CD4-positive, alpha-beta T cell treated with Interleukin-17A for 4 hours (primary cell): ENCODE results near the gene ODF2.
A peak's percentile ranks its signal among the peaks of the same experiment; 100 is the strongest.
"Not testable (repeated sequence)": the region's sequence is repeated elsewhere in the genome, so short reads cannot be mapped to it uniquely, and the experiment has no call there.

Experiments used
- DNase-seq: peaks from one replicate; pipeline ENCODE4 v3.0.0-alpha.2; 2020; ENCODE audit warnings: mixed read lengths

The ODF2 gene

DNA sequence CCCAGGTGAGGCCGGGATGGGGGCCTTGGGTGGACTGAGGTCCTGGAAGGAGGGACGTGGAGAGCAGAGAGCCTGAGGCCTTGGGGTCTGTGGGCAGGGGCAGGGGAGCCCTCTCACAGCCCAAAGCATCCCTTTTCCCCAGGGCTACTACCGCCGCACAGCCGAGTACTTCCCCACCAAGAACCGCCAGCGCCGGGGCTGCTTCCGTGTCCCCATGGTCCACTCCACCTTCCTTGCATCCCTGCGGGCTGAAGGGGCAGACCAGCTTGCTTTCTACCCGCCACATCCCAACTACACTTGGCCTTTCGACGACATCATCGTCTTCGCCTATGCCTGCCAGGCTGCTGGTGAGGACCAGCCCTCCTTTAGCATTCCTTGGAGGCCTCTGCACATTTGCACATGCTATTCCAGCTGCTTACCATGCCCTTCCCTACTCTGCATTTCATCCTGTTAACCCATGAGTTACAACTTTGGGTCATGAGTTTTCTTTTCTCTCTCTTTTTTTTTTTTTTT, 31.5 kb upstream of the ODF2 start:
- DNase-seq: no peak

DNA sequence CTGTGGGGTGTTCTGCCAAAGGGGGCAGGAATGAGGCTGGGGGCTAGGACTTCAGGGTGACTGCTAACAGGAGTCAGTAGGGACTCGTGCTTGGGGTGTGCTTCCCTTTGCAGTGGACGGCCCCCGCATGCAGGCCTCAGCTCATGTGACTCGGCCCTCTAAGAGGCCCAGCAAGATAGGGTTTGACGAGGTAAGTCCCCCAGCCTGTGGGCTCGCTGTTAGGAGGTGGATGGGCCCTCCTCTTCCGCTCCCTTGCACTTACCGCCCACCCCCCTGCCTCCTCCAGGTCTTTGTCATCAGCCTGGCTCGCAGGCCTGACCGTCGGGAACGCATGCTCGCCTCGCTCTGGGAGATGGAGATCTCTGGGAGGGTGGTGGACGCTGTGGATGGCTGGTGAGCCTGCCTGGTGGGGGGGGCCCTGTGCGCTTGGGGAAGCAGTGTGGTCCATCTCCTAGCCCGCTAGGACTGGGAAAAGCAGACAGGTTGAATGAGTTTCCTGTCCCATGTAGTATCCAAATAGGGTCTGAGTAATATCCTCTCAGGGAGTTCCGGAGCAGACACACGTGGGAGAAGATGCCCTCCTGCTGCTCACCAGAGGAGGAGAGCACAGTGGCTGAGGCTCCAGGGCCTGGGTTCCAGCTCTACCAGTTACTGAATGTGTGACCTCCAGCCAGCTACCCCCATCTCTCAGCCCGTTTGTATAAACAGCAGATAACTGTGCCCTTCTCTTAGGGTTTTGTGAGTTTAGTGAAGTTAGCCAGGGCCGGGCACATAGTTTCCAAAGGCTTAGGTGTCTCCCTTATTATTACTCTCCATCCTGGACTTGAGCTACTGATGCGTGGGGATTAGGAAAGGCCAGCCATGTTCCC, 26.9 kb upstream of the ODF2 start:
- DNase-seq: no peak

DNA sequence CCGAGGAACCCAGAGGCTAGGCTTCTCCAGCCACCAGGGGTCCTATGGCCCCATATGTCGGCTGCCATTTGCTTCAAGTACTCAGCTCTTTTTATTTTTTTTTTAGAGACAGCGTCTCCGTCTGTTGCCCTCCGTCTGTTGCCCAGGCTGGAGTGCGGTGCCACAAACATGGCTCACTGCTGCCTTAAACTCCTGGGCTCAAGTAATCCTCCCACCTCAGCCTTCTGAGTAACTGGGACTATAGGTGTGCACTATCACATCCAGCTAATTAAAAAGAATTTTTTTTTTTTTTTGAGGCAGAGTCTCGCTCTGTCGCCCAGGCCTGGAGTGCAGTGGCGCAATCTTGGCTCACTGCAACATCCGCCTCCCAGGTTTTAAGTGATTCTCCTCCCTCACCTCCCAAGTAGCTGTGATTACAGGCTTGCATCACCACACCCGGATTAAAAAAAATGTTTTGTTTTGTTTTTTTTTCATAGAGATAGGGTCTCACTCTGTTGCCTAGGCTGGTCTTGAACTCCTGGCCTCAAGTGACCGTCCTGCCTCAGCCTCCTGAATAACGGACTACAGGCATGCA, 26.2 kb upstream of the ODF2 start:
- no peak for DNase-seq

DNA sequence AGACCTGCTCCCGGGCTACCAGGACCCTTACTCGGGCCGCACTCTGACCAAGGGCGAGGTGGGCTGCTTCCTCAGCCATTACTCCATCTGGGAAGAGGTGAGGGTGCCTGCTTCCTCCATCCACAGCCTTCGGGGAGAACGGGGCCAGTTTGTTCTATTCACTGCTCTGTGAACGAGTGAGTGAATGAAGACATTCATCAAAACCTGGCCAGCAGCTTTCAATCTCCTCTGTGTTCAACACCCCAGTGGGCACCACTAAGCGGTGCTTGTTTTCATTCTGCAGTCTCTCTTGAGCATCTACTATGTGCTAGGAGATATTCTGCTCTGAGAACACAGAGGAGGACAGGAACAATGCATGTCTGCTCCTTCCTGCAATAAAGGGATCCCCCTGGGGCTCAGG, 24.6 kb upstream of the ODF2 start:
- DNase-seq: no peak

DNA sequence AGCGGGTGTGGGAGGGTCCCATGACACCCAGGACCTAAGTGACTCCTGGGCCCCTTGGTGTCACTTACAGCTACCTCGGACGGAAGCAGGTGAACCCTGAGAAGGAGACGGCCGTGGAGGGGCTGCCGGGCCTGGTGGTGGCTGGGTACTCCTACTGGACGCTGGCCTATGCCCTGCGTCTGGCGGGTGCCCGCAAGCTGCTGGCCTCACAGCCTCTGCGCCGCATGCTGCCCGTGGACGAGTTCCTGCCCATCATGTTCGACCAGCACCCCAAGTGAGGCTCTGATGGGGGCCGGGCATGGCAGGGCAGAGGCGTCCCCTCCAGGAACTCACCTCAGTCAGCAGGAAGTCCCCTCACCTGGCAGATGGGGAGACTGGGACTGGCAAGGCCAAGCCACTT, 21.5 kb upstream of the ODF2 start:
- no peak for DNase-seq

DNA sequence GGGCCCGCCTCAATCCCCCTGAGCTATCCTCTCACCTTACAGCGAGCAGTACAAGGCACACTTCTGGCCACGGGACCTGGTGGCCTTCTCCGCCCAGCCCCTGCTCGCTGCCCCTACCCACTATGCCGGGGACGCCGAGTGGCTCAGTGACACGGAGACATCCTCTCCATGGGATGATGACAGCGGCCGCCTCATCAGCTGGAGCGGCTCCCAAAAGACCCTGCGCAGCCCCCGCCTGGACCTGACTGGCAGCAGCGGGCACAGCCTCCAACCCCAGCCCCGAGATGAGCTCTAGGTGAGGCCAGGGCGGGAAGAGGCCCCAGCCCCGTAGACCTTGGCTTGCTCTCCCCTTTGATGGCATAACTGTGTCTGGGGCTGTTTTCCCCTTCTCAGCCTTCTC, 20.2 kb upstream of the ODF2 start:
- DNase-seq: no peak

DNA sequence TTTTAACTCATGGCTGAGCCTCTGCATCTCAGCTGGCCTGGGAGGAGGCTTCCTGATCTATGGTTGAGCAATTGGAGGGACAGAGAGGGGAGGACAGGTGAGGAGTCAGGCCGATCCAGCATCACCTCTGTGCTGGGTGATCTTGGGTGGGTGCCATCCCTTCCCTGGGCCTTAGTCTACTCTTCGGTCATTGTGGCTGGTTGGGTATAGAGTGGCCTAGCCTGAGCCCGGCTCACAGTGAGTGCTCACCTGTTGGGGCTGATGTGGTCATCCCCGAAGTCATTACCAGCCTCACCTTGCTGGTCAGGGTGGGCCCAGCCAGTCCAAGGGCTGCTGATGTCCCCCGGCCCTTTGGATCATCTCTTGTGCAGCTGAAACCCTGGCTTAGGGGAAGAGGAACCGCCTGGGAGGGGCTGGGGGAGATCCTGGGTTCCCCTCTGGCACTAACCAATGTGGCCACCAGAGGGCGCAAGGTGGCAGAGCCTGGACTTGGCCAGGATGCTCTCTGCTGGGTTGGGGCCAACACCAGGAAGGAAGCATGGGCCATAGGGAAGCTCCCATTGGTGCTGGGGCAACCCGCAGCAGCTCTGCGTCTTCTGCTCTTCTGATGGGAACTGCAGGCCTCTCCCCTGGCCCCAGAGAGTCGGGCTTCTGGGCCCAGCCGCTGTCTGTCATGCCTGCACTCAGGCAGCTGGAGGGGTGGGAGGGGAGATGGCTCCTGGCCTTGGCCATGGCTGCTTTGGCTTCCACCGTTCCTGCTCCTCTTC, 17.3 kb upstream of the ODF2 start:
- peak; percentile 87 for DNase-seq

DNA sequence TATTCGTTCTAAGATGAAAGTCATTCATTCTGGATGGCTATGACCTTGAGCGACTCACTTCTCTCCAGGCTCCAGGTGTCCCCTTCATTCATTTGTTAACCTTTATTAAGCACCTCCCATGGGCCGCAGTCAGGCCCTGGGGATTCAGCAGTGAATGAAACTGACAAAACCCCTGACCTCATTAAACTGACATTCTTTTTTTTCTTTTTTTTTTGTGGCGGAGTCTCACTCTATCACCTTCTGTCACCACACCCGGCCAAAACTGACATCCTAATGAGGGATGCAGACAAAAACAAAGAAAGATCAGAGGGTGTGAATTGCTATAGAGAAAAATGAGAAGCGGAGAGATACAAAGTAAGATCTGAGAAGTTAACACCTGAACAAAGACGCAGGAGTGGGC, 16.5 kb upstream of the ODF2 start:
- DNase-seq: no peak

DNA sequence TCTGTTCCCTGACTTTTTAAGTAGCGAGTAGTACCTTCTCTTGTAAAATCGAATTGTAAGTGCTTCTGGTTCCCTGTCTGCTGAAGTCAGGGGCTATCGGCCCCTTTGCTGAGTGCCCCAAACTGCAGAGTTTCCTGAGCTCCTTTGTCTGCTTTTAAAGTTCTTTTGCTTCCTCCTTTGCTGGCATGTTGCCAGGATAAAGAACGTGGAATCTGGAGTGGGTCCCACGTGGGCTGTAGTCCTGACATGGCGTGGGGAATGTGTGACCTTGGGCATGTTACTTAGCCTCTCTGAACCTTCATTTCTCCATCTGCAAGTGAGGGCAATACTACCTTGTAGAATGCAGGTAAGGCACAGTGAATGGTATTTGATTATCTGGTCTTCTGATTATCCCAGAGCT, 13.7 kb upstream of the ODF2 start:
- no peak for DNase-seq

DNA sequence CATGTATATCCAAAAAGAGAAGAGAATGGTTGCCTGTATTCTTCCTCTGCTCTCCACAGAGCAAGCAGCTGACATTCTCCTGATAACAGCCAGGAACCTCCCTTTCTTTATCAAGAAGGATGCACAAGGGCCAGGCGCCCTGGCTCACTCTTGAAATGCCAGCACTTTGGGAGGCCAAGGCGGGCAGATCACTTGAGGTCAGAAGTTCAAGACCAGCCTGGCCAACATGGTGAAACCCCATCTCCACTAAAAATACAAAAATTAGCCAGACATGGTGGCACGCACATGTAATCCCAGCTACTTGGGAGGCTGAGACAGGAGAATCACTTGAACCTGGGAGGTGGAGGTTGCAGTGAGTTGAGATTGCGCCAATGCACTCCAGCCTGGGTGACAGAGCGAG, 9.3 kb upstream of the ODF2 start:
- DNase-seq: not testable (repeated sequence)

DNA sequence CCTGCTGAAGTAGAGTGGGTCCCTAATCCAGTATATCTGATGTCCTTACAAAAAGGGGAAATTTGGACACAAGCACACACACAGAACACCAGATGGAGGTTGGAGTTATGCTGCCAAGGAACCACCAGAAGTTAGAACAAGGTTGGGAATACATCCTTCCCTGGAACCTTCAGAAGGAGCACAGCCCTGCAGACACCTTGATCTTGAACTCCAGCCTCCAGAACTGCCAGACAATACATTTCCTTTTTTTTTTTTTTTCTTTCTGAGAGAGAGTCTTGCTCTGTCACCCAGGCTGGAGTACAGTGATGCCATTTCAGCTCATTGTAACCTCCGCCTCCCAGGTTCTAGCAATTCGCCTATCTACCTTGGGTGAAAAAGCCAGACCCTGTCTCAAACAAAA, 7.1 kb upstream of the ODF2 start:
- DNase-seq: no peak

DNA sequence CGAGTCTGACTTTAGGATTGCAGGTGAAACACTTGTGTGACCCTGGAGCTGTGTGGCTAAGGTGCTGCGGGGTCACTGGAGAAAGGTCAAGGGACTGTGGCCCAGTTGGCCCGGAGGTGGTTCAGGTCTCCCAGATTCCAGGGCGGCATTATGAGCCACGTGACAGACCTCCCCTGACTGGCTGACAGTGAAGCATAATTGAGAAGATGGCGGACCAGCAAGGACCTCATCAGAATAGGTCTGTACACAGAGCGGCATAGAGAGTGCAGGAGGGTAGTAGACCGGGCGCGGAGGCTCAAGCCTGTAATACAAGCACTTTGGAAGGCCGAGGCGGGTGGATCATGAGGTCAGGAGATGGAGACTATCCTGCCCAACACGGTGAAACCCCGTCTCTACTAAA, 815 bp upstream of the ODF2 start:
- DNase-seq: no peak

DNA sequence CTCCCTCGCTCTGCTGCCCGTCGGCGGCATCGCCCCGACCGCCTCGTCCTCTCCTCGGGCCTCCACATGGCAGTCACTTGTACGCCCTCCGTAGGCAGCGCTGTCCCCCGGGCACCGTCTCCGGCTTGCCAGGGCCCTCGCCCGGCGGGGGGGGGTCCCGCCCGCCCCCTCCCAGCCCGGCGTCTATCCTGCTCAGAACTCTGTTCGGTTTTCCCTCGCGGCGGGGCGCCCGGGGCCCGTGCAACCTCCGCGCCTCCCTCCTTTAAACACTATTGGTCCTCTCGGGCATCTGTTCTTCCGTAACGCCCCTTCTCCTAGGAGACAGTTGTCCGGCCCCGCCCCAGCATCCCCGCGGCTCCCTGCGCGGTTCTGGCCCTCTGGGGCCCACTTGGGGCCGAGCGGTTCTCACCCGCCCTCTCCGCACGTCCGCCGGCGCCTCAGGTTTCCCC, 831 bp downstream of the ODF2 start:
- peak; percentile 76 for DNase-seq

DNA sequence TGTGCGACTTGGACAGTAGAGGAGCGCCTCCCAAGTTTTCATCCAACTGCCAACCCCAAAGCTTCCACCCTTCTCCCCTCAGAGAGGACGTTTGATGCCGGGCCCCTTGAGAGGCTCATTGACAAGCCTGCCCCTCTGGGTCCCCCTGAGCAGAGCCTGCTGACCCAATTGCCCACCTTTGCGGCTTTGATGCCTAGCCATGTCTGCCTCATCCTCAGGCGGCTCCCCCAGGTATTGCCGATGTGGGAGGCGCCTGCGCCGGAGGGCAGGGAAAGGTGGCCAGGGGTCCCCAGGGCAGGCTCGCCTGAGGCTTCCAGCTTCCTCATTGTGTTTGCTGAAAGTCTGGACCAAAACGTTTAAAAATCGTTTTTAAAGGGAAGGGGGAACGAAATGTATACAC, 1.4 kb downstream of the ODF2 start:
- no peak for DNase-seq

DNA sequence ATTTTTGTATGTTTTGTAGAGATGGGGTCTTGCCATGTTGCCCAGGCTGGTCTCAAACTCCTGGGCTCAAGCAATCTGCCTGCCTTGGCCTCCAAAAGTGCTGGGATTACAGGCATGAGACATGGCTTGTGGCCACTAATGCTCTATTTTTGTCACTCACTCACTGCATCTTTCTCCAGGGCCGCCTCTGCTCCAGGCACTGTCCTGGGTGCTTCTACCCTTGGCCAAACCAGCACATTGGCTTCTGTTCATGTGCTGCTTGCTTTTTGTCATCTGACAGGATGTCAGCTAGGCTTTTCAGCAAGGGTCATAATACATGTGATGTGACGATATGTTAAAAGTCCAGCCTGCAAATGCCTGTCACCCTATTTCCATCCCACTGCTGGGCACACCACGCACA, 3.2 kb downstream of the ODF2 start:
- DNase-seq: no peak

DNA sequence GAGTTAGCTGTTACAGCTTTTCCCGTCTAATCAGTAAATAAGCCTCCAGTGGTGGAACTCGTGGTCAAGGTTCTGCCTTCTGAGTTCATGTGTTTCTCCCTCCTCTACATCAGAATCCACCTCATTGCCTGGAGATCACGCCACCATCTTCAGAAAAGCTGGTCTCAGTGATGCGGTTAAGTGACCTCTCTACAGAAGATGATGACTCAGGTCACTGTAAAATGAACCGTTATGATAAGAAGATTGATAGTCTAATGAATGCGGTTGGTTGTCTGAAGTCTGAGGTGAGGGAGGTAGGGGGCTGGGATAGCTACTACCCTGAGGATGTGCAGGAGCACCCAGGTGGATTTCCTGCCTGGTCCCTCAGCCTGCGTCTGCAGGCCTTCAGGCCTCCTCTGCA, 13.3 kb downstream of the ODF2 start:
- DNase-seq: no peak

DNA sequence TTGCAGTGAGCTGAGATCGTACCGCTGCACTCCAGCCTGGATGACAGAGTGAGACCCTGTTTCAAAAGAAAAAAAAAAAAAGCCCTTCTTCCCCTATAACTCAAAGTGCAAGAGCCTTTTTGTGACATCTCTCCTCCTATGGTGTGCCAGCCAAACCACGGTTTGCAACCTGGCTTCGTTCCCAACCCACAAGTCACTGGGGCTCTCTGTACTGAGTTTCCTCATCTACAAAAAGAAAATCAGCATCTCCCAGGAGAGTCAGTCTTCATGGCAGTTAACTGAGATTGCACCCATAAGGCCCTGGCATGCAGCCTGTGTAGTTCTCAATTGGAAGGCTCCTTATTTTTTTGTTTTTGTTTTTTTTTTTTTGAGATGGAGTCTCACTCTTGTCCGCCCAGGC, 14.8 kb downstream of the ODF2 start:
- peak; percentile 14 for DNase-seq

DNA sequence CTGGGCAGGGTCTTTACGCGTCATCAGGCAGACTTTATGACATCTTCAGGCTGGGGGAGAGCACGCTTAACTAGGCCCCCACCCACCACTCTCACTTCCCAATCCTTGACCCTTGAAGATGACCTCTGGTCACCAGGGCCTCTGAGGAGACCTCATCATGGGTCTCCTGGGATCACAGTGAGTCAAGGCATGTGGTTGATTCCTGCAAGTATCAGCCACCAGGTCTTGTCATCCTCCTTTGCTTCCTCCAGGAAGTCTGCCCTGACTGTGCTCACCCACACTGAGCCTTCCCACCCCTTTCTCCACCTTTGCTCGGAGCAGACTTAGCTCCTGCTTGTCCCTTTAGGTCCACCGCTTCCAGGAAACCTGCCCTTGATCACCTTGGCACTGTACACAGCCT, 17.3 kb downstream of the ODF2 start:
- DNase-seq: no peak

DNA sequence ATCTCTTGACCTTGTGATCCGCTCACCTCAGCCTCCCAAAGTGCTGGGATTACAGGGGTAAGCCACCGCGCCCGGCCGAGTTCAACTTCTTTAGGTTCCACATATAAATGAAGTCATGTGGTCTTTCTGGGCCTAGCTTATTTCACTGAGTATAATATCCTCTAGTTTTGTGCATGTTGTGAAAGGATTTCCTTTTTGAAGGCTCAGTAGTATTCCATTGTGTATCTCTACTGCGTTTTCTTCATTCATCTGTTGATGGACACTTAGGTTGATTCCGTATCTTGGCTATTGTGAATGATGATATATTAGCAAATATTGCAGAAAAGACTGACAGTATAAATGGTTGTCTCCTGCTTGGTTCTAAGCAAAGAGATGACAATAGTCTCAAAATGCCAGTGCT, 20.1 kb downstream of the ODF2 start:
- DNase-seq: no peak

DNA sequence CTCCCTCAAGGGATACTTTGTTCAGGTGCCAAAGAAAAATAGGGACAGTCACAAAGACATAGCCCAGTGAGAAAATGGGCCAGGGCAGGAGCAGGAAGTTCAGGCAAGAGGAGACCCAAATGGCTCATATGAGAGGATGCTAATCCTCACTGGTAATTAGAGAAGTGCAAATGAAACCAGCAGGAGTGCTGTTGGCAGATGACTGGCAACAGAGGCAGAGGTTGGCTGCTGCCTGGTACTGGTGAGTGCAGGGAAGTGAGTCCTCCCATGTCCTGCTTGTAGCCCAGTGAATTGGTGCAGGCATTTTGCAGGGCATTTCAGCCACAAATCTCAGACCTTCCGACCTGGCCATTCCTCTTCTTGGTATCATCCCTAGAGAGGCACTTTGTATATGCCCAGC, 23.5 kb downstream of the ODF2 start:
- no peak for DNase-seq

DNA sequence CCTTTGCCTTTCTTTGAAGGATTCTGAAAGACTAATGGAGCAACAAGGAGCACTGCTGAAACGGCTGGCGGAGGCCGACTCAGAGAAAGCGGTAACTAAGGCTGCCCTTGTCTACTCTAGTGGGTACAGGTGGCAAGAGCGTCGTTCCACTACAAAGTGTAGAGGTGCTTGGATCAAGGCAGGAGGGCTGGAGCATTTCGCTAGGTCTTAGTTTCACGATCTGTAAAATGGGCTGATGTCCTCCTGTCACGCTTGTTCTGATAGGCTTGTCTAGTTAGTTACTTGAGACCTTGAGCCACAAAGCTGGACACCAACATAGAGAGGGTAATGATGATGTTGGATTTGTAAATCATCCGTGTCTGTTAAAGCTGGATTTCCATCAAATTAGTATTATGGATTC, 25.8 kb downstream of the ODF2 start:
- no peak for DNase-seq

DNA sequence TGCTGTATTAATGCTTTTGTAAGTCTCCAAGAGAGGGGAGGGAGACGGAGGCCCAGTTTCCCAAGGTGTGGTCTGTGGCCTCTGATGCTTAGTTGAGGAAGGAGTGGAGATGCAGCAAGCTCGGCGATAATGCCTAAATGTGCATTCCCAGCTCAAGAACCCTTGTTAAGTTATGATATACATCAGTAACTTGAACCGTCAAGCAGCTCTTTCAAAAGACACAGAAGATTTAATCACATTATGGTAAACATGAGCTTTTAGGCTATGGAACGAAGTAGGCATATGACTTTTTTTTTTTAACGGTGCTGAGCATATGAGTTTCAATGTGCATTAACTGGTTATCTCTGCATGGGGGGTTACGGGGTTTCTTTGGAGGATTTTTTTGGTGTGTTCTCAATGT, 26.4 kb downstream of the ODF2 start:
- no peak for DNase-seq

DNA sequence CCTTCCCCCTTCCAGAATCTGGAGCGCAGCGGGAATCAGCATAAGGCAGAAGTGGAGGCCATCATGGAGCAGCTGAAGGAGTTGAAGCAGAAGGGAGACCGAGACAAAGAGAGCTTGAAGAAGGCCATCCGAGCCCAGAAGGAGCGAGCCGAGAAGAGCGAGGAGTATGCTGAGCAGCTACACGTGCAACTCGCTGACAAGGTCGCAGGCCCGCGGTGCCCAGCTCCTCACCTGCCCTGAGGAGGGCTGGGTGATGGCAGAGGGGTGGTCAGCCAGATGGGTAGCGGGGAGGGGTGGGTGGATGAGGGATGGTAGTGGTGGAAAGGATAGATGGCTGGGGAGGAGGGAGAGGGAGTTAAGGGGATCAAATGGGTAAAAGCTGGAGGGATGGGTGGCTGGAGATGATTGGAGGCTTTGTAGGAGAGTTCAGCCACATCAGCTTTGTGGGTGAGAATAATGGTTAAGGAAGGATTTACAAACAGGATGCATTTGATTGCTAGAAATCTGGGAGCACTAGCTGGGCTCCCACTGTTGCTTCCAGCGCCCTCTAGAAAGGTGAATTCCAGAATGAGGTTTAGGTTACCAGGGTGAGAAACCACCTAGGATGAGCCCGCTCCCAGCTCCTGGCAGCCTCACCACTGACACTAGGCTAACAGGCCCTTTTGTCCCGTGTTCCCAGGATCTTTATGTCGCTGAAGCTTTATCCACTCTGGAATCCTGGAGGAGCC, 29.0 kb downstream of the ODF2 start:
- DNase-seq: no peak
